ENCODE data around the gene LPCAT3. TPM values are rescaled to one million over a fixed set of nuclear protein-coding genes. Genes with fewer than 3 reads are reported as not detected.
A peak's percentile ranks its signal among the peaks of the same experiment; 100 is the strongest.

Gene LPCAT3
- polyA plus RNA-seq, 1 donor (not counting 4 experiments of a cell fraction or from before 2014, with no cell fraction given): 69.1 TPM

DNA sequence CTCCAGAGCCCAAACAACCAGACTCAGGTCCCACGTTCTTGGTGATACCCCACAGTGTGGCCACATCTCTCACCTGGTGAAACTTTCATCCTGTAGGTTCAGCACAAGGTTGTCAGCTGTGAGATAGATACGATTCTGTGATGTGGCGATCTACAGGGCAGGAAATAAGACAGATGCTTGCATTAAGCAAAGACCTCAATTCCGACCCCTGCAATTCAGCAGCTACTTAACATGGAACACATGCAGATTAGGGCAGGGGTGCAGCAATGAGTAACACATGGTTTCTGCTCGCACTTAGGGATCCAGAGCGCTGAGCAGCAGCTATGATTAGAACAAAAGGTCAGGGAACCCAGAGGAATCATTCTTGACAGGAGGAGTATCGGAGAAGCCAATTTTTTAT, 51.9 kb downstream of the LPCAT3 start:
- H3K9me1 ChIP-seq (ENCODE audit: control insufficient read depth, extremely low read depth, insufficient read depth, low read length): peaks cover 3% of the 10 kb centered on the region
- peaks cover 22 to 47% of the 10 kb centered on the region in 2 experiments for H3K36me3 ChIP-seq (ENCODE audit: control insufficient read depth in 2 of 2, extremely low read depth in 1 of 2, insufficient read depth in 2 of 2, low read length in 2 of 2)
- no peak overlapping the region for H3K27ac ChIP-seq (ENCODE audit: control insufficient read depth, insufficient read depth, low read length)
- H3K4me3 ChIP-seq (ENCODE audit: control insufficient read depth in 2 of 3, extremely low read depth in 1 of 3, insufficient read depth in 2 of 3, low read depth in 1 of 3, low read length in 3 of 3): no peak overlapping the region
- peaks cover 48% of the 10 kb centered on the region for H3K4me1 ChIP-seq (ENCODE audit: control insufficient read depth, extremely low read depth, insufficient read depth, low read length)
- FAIRE-seq (no peak), DNase-seq (ENCODE audit: low read depth, low spot score) (no peak)
- peaks cover 8% of the 10 kb centered on the region for H4K20me1 ChIP-seq (ENCODE audit: control insufficient read depth, extremely low read depth, insufficient read depth, low read length)
- H3K9me3 ChIP-seq (ENCODE audit: control insufficient read depth, low read depth, low read length): no peaks in the 10 kb centered on the region
- H3K4me2 ChIP-seq (ENCODE audit: control insufficient read depth, extremely low read depth, insufficient read depth, low read depth, low read length): no peak overlapping the region
- H2AFZ ChIP-seq (ENCODE audit: control insufficient read depth, low read length): no peak overlapping the region
- TF ChIP-seq, protein P1, sequence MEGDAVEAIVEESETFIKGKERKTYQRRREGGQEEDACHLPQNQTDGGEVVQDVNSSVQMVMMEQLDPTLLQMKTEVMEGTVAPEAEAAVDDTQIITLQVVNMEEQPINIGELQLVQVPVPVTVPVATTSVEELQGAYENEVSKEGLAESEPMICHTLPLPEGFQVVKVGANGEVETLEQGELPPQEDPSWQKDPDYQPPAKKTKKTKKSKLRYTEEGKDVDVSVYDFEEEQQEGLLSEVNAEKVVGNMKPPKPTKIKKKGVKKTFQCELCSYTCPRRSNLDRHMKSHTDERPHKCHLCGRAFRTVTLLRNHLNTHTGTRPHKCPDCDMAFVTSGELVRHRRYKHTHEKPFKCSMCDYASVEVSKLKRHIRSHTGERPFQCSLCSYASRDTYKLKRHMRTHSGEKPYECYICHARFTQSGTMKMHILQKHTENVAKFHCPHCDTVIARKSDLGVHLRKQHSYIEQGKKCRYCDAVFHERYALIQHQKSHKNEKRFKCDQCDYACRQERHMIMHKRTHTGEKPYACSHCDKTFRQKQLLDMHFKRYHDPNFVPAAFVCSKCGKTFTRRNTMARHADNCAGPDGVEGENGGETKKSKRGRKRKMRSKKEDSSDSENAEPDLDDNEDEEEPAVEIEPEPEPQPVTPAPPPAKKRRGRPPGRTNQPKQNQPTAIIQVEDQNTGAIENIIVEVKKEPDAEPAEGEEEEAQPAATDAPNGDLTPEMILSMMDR (optimal IDR thresholded peaks at IDR 0.05 in 1 of 3, IDR thresholded peaks at IDR 0.05 in 1 of 3, conservative IDR thresholded peaks at IDR 0.05 in 1 of 3; ENCODE audit: extremely low read depth in 1 of 3, insufficient read depth in 2 of 3, low read length in 3 of 3): no peak
- TF ChIP-seq EZH2 (IDR thresholded peaks at IDR 0.05; ENCODE audit: low read length): no peak
- no peaks in the 10 kb centered on the region for H3K27me3 ChIP-seq (ENCODE audit: control insufficient read depth, extremely low read depth, insufficient read depth, low read length)
- H3K79me2 ChIP-seq (ENCODE audit: control insufficient read depth, insufficient read depth, low read length): peaks cover 77% of the 10 kb centered on the region
- H3K9ac ChIP-seq (ENCODE audit: control insufficient read depth, extremely low read depth, insufficient read depth, low read length): no peak overlapping the region
- dilution Hi-C loops (cut with MboI; ENCODE audit: extremely low pct_ligation_motif_present, low sequenced_read_pairs): no loop called here

DNA sequence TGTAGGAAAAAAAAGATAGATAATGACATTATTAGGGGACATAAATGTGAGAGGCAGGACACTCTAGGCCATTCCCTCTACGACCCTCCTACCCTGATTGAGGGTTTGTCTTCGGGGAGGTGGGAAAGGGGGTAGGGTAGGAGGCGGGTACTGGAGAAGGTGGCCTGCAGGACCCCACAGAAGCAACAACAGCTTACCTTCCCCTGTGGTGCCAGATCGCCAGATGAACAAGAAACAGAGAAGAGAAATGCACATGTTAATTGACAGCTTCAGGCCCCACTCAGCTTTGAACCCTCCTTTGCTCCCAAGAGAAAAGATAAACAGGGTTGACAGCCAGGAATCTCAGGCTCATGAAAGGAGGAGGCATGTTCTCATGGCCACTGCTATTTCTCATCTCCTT, 52.6 kb downstream of the LPCAT3 start:
- H3K4me3 ChIP-seq (ENCODE audit: control insufficient read depth in 2 of 3, extremely low read depth in 1 of 3, insufficient read depth in 2 of 3, low read depth in 1 of 3, low read length in 3 of 3): peak overlapping the region in 1 of 3 experiments; percentile 15
- H3K79me2 ChIP-seq (ENCODE audit: control insufficient read depth, insufficient read depth, low read length): peaks cover 71% of the 10 kb centered on the region
- no peak overlapping the region for H2AFZ ChIP-seq (ENCODE audit: control insufficient read depth, low read length)
- H3K27ac ChIP-seq (ENCODE audit: control insufficient read depth, insufficient read depth, low read length): peak overlapping the region; percentile 95
- no peaks in the 10 kb centered on the region for H3K27me3 ChIP-seq (ENCODE audit: control insufficient read depth, extremely low read depth, insufficient read depth, low read length)
- peaks cover 22 to 47% of the 10 kb centered on the region in 2 experiments for H3K36me3 ChIP-seq (ENCODE audit: control insufficient read depth in 2 of 2, extremely low read depth in 1 of 2, insufficient read depth in 2 of 2, low read length in 2 of 2)
- H3K9me1 ChIP-seq (ENCODE audit: control insufficient read depth, extremely low read depth, insufficient read depth, low read length): peaks cover 3% of the 10 kb centered on the region
- dilution Hi-C loops (cut with MboI; ENCODE audit: extremely low pct_ligation_motif_present, low sequenced_read_pairs): no loop called here
- H4K20me1 ChIP-seq (ENCODE audit: control insufficient read depth, extremely low read depth, insufficient read depth, low read length): peaks cover 8% of the 10 kb centered on the region
- peak overlapping the region; percentile 93 for H3K4me2 ChIP-seq (ENCODE audit: control insufficient read depth, extremely low read depth, insufficient read depth, low read depth, low read length)
- DNase-seq (ENCODE audit: low read depth, low spot score): no peak
- TF ChIP-seq EZH2 (IDR thresholded peaks at IDR 0.05; ENCODE audit: low read length): no peak
- TF ChIP-seq, protein P1 (optimal IDR thresholded peaks at IDR 0.05 in 1 of 3, IDR thresholded peaks at IDR 0.05 in 1 of 3, conservative IDR thresholded peaks at IDR 0.05 in 1 of 3; ENCODE audit: extremely low read depth in 1 of 3, insufficient read depth in 2 of 3, low read length in 3 of 3): no peak
- H3K9me3 ChIP-seq (ENCODE audit: control insufficient read depth, low read depth, low read length): no peaks in the 10 kb centered on the region
- FAIRE-seq: no peak
- H3K4me1 ChIP-seq (ENCODE audit: control insufficient read depth, extremely low read depth, insufficient read depth, low read length): peaks cover 51% of the 10 kb centered on the region
- H3K9ac ChIP-seq (ENCODE audit: control insufficient read depth, extremely low read depth, insufficient read depth, low read length): peak overlapping the region; percentile 99
